ENCODE measurements around the gene PDIA5. TPM values are rescaled to one million over a fixed set of nuclear protein-coding genes. Genes with fewer than 3 reads are reported as not detected.

PDIA5 gene
- total RNA-seq, 4 donors from 2014 or later = 3.9 to 13.0 (median 12.0) TPM

DNA sequence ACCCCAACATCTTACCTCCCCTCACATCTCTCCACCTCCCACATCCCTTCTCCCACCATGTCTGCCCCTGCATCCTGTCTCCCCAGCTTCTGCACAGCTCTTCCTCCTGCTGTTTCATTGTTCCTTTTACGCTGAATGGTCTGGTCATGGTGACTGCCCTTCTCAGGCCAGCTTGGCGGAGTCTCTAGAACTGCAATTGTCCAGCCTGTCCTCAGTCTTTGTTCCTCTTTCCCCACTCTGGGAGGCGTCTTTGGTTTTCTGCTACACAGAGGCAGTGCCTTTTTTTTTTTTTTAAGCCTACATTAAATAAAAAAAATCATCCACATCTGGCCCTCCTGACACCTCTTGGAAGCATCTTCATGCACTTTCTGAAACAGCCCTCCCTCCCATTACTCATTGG, 85.9 kb downstream of the PDIA5 start:
- H3K9me3 ChIP-seq = no peaks in the 10 kb centered on the region
- DNase-seq = no peak
- no peaks in the 10 kb centered on the region for H3K4me1 ChIP-seq
- H3K27me3 ChIP-seq = no peaks in the 10 kb centered on the region
- intact Hi-C loops (cut with DNase I) = no loop called here
- no peak overlapping the region for H3K4me3 ChIP-seq
- WGBS, 2 donors = 84 to 94% methylated on average over 3 of the region's 3 CpGs
- no peak overlapping the region for H3K27ac ChIP-seq
- no peak for TF ChIP-seq POLR2A (IDR thresholded peaks at IDR 0.05)
- TF ChIP-seq, protein P1, sequence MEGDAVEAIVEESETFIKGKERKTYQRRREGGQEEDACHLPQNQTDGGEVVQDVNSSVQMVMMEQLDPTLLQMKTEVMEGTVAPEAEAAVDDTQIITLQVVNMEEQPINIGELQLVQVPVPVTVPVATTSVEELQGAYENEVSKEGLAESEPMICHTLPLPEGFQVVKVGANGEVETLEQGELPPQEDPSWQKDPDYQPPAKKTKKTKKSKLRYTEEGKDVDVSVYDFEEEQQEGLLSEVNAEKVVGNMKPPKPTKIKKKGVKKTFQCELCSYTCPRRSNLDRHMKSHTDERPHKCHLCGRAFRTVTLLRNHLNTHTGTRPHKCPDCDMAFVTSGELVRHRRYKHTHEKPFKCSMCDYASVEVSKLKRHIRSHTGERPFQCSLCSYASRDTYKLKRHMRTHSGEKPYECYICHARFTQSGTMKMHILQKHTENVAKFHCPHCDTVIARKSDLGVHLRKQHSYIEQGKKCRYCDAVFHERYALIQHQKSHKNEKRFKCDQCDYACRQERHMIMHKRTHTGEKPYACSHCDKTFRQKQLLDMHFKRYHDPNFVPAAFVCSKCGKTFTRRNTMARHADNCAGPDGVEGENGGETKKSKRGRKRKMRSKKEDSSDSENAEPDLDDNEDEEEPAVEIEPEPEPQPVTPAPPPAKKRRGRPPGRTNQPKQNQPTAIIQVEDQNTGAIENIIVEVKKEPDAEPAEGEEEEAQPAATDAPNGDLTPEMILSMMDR (IDR thresholded peaks at IDR 0.05) = no peak
- peaks cover 8 to 80% (median 15%) of the 10 kb centered on the region in 3 donors for H3K36me3 ChIP-seq

GRCh38 chr3:123153125-123154019, 86.5 kb downstream of the PDIA5 start:
- Histone ChIP-seq H3K27me3 (no peaks in the 10 kb centered on the region), H3K36me3 (peaks cover 8 to 77% (median 14%) of the 10 kb centered on the region in 3 donors), H3K4me1 (no peaks in the 10 kb centered on the region), H3K9me3 (no peaks in the 10 kb centered on the region), H3K4me3 (no peak overlapping the region), H3K27ac (no peak overlapping the region)
- no peak for DNase-seq
- WGBS, 2 donors = 94 to 95% methylated on average over 3 to 6 of the region's 6 CpGs
- TF ChIP-seq POLR2A (IDR thresholded peaks at IDR 0.05) = no peak
- TF ChIP-seq, protein P1 (IDR thresholded peaks at IDR 0.05) = no peak
- intact Hi-C loops (cut with DNase I) = no loop called here

DNA sequence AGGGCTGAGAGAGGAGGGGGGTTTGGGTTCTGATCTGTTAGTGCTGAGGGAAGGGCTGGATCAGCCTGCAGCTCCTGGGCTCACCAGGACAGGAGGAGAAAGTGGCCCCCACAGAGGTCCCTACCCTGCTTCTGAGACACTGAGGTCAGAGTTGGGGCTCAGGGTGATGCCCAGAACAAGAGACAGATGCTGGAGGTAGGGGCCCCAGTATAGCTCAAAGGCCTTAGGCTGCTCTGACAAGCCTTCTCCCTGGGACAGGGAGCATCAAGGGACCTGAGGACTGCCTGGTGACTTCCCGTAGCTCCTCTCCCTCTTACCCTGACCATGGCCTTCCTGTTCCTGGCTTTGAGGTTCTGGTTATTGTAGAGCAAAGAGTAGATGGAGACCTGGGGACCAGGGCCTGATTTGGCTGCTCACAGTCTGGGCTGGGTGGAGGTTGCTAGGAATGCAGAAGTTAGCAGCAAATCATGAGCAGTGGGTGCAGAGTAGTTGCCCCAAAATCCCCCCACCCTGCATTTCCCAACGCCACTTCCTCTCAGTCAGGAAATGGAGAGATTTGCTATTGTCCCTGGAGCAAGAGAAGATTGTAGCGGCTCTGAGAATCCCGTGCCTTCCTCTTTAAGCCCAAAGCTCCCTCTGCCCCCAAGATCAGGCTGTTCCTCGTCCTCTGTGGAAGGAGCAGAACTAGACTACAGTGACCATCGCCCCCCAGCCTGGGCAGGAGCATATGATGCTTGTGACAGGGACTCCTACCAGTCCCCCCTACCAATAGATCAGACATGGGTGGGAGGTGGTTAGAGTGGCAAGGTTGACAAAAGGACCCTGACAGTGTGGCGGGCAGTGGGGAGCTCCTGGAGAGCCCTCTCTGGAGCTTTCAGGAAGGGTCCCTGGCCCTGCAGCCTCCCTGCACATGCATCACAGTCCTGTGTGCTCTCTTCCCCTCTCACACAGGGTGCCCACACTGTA, 87.5 kb downstream of the PDIA5 start:
- no peak for TF ChIP-seq POLR2A (IDR thresholded peaks at IDR 0.05)
- TF ChIP-seq, protein P1 (IDR thresholded peaks at IDR 0.05) = no peak
- no peak for DNase-seq
- H3K4me3 ChIP-seq = no peak overlapping the region
- 74 to 92% methylated on average over 3 to 6 of the region's 7 CpGs for WGBS, 2 donors
- intact Hi-C loops (cut with DNase I) = no loop called here
- no peaks in the 10 kb centered on the region for H3K4me1 ChIP-seq
- H3K36me3 ChIP-seq = peaks cover 8 to 76% (median 14%) of the 10 kb centered on the region in 3 donors
- no peak overlapping the region for H3K27ac ChIP-seq
- H3K9me3 ChIP-seq = no peaks in the 10 kb centered on the region
- H3K27me3 ChIP-seq = no peaks in the 10 kb centered on the region

DNA sequence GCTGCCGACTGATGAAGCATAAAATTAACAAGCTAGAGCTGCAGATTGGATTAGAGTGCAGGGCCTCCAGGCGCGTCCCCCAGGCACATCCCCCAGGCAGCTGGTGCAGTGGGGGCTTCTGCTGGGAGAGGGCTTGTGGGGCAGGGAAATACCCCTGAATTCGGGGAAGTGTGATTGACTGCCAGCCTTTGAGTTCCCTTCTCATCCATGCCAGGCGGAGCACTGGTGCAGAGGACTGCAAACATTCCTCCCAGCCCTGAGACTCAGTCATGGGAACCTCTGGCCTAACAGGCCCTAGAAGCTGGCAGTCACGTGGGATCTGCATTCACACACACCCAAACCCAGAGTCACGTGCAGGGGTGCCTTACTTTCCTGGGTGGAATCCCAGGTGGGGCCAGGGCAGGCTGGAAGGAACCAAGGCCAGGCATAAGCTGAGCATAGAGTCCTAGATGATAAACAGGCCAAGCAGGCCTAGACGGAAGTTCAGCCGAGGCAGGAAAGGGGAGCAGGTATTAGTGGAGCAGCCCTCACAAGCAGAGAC, 88.7 kb downstream of the PDIA5 start:
- 87 to 88% methylated on average over 5 of the region's 9 CpGs for WGBS, 2 donors

More for the DNA sequence above, 88.7 kb downstream of the PDIA5 start:
- Histone ChIP-seq H3K4me1 (no peaks in the 10 kb centered on the region), H3K27ac (no peak overlapping the region), H3K36me3 (peaks cover 4 to 76% (median 6%) of the 10 kb centered on the region in 3 donors), H3K9me3 (no peaks in the 10 kb centered on the region), H3K4me3 (no peak overlapping the region), H3K27me3 (no peaks in the 10 kb centered on the region)
- TF ChIP-seq, protein P1 (IDR thresholded peaks at IDR 0.05) = no peak
- no peak for TF ChIP-seq POLR2A (IDR thresholded peaks at IDR 0.05)
- no peak for DNase-seq
- intact Hi-C loops (cut with DNase I) = no loop called here

Measured in esophagus squamous epithelium (tissue), 5 donors.